T-helper 2 cell treated with Interferon-gamma antibody and Interleukin-4, amounts not matched to agents 5 μg/mL and 100 μg/mL, for 36 hours (primary cell): ENCODE results near the gene CASTOR2.
A peak's percentile ranks its signal among the peaks of the same experiment; 100 is the strongest.
"Not testable (repeated sequence)": the region's sequence is repeated elsewhere in the genome, so short reads cannot be mapped to it uniquely, and the experiment has no call there.

ENCODE experiments used
- DNase-seq: peaks from one replicate; pipeline ENCODE4 v3.0.0; 2021; ENCODE audit warnings: low spot score
- H3K27ac Mint-ChIP-seq: one replicate; pipeline ENCODE4 v1.8.0; 2021; ENCODE audit warnings: mild to moderate bottlenecking, mixed read lengths
- H3K27me3 Mint-ChIP-seq: one replicate; pipeline ENCODE4 v1.8.0; 2021; ENCODE audit warnings: low read depth, mixed read lengths
- H3K36me3 Mint-ChIP-seq: one replicate; pipeline ENCODE4 v1.8.0; 2021; ENCODE audit warnings: low read depth, mixed read lengths
- H3K4me1 Mint-ChIP-seq: one replicate; pipeline ENCODE4 v1.8.0; 2021; ENCODE audit warnings: low read depth, mixed read lengths
- H3K4me3 Mint-ChIP-seq: one replicate; pipeline ENCODE4 v1.8.0; 2022; ENCODE audit warnings: mild to moderate bottlenecking, moderate library complexity, mixed read lengths
- H3K9me3 Mint-ChIP-seq: one replicate; pipeline ENCODE4 v1.8.0; 2021; ENCODE audit warnings: mixed read lengths

CASTOR2 gene

GRCh38 chr7:74964511-74965119, at the start of gene CASTOR2:
Gene CASTOR2 (plus strand): TSS chr7:74964705. CDS start chr7:74964986, 281 bp downstream.
- H3K36me3 Mint-ChIP-seq, H3K27me3 Mint-ChIP-seq, H3K9me3 Mint-ChIP-seq, H3K27ac Mint-ChIP-seq, H3K4me1 Mint-ChIP-seq: not testable (repeated sequence)
- H3K4me3 Mint-ChIP-seq: peak within 1 kb of the TSS; percentile 46
- peak; percentile 85 for DNase-seq

GRCh38 chr7:74922321-74922890, 42.1 kb upstream of the CASTOR2 start:
- H3K4me3 Mint-ChIP-seq, H3K36me3 Mint-ChIP-seq, DNase-seq, H3K4me1 Mint-ChIP-seq, H3K27ac Mint-ChIP-seq, H3K27me3 Mint-ChIP-seq, H3K9me3 Mint-ChIP-seq: not testable (repeated sequence)

GRCh38 chr7:74923644-74924043, 40.9 kb upstream of the CASTOR2 start:
- H3K4me1 Mint-ChIP-seq, H3K36me3 Mint-ChIP-seq, H3K27ac Mint-ChIP-seq, DNase-seq, H3K4me3 Mint-ChIP-seq, H3K9me3 Mint-ChIP-seq, H3K27me3 Mint-ChIP-seq: not testable (repeated sequence)

GRCh38 chr7:74926968-74927367, 37.5 kb upstream of the CASTOR2 start:
- not testable (repeated sequence) for DNase-seq, H3K36me3 Mint-ChIP-seq, H3K27me3 Mint-ChIP-seq, H3K4me3 Mint-ChIP-seq, H3K4me1 Mint-ChIP-seq, H3K9me3 Mint-ChIP-seq, H3K27ac Mint-ChIP-seq

- H3K27ac Mint-ChIP-seq, H3K9me3 Mint-ChIP-seq, H3K4me3 Mint-ChIP-seq, DNase-seq, H3K36me3 Mint-ChIP-seq, H3K4me1 Mint-ChIP-seq, H3K27me3 Mint-ChIP-seq: not testable (repeated sequence)
These were observed 32.8 kb upstream of the CASTOR2 start for GRCh38 chr7:74931563-74932328.

GRCh38 chr7:74939429-74939828, 25.1 kb upstream of the CASTOR2 start:
- not testable (repeated sequence) for H3K27me3 Mint-ChIP-seq, DNase-seq, H3K9me3 Mint-ChIP-seq, H3K27ac Mint-ChIP-seq, H3K4me3 Mint-ChIP-seq, H3K4me1 Mint-ChIP-seq, H3K36me3 Mint-ChIP-seq

GRCh38 chr7:74941302-74942069, 23.0 kb upstream of the CASTOR2 start:
- H3K36me3 Mint-ChIP-seq, H3K4me1 Mint-ChIP-seq, H3K4me3 Mint-ChIP-seq, H3K27ac Mint-ChIP-seq, DNase-seq, H3K9me3 Mint-ChIP-seq, H3K27me3 Mint-ChIP-seq: not testable (repeated sequence)

GRCh38 chr7:74943923-74944322, 20.6 kb upstream of the CASTOR2 start:
- H3K27ac Mint-ChIP-seq, H3K36me3 Mint-ChIP-seq, DNase-seq, H3K27me3 Mint-ChIP-seq, H3K9me3 Mint-ChIP-seq, H3K4me1 Mint-ChIP-seq, H3K4me3 Mint-ChIP-seq: not testable (repeated sequence)

- not testable (repeated sequence) for H3K27me3 Mint-ChIP-seq, H3K36me3 Mint-ChIP-seq, DNase-seq, H3K9me3 Mint-ChIP-seq, H3K4me3 Mint-ChIP-seq, H3K4me1 Mint-ChIP-seq, H3K27ac Mint-ChIP-seq
These were observed 16.8 kb upstream of the CASTOR2 start for GRCh38 chr7:74947741-74948140.

GRCh38 chr7:74953774-74954173, 10.7 kb upstream of the CASTOR2 start:
- H3K27me3 Mint-ChIP-seq, H3K36me3 Mint-ChIP-seq, H3K9me3 Mint-ChIP-seq, H3K4me3 Mint-ChIP-seq, H3K27ac Mint-ChIP-seq, H3K4me1 Mint-ChIP-seq, DNase-seq: not testable (repeated sequence)

GRCh38 chr7:74958328-74958727, 6.2 kb upstream of the CASTOR2 start:
- not testable (repeated sequence) for H3K27me3 Mint-ChIP-seq, H3K4me1 Mint-ChIP-seq, H3K27ac Mint-ChIP-seq, H3K9me3 Mint-ChIP-seq, H3K4me3 Mint-ChIP-seq, H3K36me3 Mint-ChIP-seq, DNase-seq

GRCh38 chr7:74963704-74964510, 598 bp upstream of the CASTOR2 start:
- peak overlapping the region; percentile 46 for H3K4me3 Mint-ChIP-seq

GRCh38 chr7:74966208-74966854, 1.8 kb downstream of the CASTOR2 start:
- not testable (repeated sequence) for DNase-seq, H3K27ac Mint-ChIP-seq, H3K27me3 Mint-ChIP-seq, H3K36me3 Mint-ChIP-seq, H3K4me3 Mint-ChIP-seq, H3K4me1 Mint-ChIP-seq, H3K9me3 Mint-ChIP-seq

More at GRCh38 chr7:74963704-74964510, 598 bp upstream of the CASTOR2 start:
- H3K4me1 Mint-ChIP-seq, H3K36me3 Mint-ChIP-seq, DNase-seq, H3K27me3 Mint-ChIP-seq, H3K9me3 Mint-ChIP-seq, H3K27ac Mint-ChIP-seq: not testable (repeated sequence)
